Suprapubic skin (tissue), 4 donors: ENCODE results near the gene NEURL1.

ENCODE experiments used
- EP300 ChIP-seq: sonication (generic); formaldehyde crosslinking; IDR thresholded peaks from one replicate; pipeline ENCODE4 v1.6.1; 2017; ENCODE audit warnings: antibody characterized with exemption
- POLR2A ChIP-seq, 2 donors: fragments of 450-650 bp; IDR thresholded peaks; one replicate each; pipeline ENCODE4 v1.6.1; 2017; ENCODE audit warnings: antibody characterized with exemption in 2 of 2, mild to moderate bottlenecking in 2 of 2, moderate library complexity in 2 of 2
- POLR2AphosphoS5 ChIP-seq, 3 donors: sonication (generic); formaldehyde crosslinking; IDR thresholded peaks; one replicate each; pipeline ENCODE4 v1.6.1; 2017; ENCODE audit warnings: antibody characterized with exemption in 3 of 3
- TF ChIP-seq, protein P1 (sequence below), 2 donors: fragments of 200-600 bp in 1 of 2; fragments of 450-650 bp in 1 of 2; sonication (generic) in 1 of 2; IDR thresholded peaks; one replicate each; pipeline ENCODE4 v1.5.1; 2016 to 2019; ENCODE audit warnings: antibody characterized with exemption in 2 of 2, mild to moderate bottlenecking in 1 of 2, moderate library complexity in 1 of 2

DNA sequence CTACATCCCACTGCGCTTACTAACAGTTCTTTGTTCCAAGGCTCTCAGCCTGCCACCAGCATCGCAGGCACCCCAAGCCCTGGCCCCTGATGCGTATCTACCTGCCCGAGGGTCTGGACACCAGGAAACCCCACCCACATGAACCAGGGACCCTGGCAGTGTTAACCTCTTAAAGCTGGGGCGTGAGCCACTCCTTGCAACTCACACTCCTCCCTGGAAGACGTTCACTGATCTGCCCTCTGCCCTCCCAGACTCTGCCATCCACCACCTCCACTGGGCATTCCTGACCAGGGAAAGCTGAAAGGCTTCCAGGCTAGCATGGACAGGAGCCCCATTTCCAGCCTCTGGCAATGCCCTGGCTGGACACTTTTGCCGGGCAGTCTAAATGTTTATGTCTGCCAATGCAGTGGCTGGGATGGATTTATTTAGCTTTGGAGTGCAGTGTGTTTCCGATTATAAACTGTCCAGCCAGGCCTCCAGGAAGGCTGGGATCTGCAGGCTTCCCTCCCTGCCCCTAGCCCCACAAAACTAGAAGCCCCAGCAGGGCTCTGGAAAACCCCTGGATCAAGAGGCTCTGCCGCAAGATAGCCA lies 117.5 kb downstream of the NEURL1 start:
- TF ChIP-seq, protein P1, sequence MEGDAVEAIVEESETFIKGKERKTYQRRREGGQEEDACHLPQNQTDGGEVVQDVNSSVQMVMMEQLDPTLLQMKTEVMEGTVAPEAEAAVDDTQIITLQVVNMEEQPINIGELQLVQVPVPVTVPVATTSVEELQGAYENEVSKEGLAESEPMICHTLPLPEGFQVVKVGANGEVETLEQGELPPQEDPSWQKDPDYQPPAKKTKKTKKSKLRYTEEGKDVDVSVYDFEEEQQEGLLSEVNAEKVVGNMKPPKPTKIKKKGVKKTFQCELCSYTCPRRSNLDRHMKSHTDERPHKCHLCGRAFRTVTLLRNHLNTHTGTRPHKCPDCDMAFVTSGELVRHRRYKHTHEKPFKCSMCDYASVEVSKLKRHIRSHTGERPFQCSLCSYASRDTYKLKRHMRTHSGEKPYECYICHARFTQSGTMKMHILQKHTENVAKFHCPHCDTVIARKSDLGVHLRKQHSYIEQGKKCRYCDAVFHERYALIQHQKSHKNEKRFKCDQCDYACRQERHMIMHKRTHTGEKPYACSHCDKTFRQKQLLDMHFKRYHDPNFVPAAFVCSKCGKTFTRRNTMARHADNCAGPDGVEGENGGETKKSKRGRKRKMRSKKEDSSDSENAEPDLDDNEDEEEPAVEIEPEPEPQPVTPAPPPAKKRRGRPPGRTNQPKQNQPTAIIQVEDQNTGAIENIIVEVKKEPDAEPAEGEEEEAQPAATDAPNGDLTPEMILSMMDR (IDR thresholded peaks at IDR 0.05): no peak
- TF ChIP-seq POLR2A (IDR thresholded peaks at IDR 0.05) (no peak), POLR2AphosphoS5 (IDR thresholded peaks at IDR 0.05) (no peak), EP300 (no peak)
